DND-41 (cell line): ENCODE measurements around the gene ENAH.

Experiments
- ATAC-seq: fragments of 200-7000 bp; cut with Tn5 transposase; 3 replicates; pipeline ENCODE4 v1.9.1; 2021; ENCODE audit warnings: low read depth; ENCODE audit not compliant: insufficient read depth
- DNase-seq: peaks from one replicate; pipeline ENCODE4 v3.0.0-alpha.2; 2020
- H2AFZ ChIP-seq: 2 replicates; pipeline ENCODE4 v1.6.0; 2012; ENCODE audit warnings: low read depth, low read length
- H3K27ac ChIP-seq: 2 replicates; pipeline ENCODE4 v1.5.1; 2012; ENCODE audit warnings: low read length, inconsistent platforms
- H3K27me3 ChIP-seq: fragments of 200-600 bp; sonication (generic); 2 replicates; pipeline ENCODE4 v1.6.0; 2012; ENCODE audit warnings: low read length, mild to moderate bottlenecking, inconsistent platforms; ENCODE audit not compliant: insufficient read depth, poor library complexity
- H3K36me3 ChIP-seq: 2 replicates; pipeline ENCODE4 v1.5.1; 2012; ENCODE audit warnings: low read length, inconsistent platforms; ENCODE audit not compliant: insufficient read depth
- H3K4me1 ChIP-seq: 2 replicates; pipeline ENCODE4 v1.5.1; 2012; ENCODE audit warnings: mild to moderate bottlenecking, low read length; ENCODE audit not compliant: insufficient read depth
- H3K4me2 ChIP-seq: 2 replicates; pipeline ENCODE4 v1.6.0; 2012; ENCODE audit warnings: mild to moderate bottlenecking, moderate library complexity, low read length, inconsistent platforms; ENCODE audit not compliant: insufficient read depth
- H3K4me3 ChIP-seq, 2 experiments: fragments of 200-600 bp in 1 of 2; shearing (Covaris generic) in 1 of 2; 2 replicates each; pipeline ENCODE4 v1.5.1; 2012 to 2016; ENCODE audit warnings: inconsistent platforms in 2 of 2, low read length in 2 of 2, mild to moderate bottlenecking in 2 of 2, low read depth in 1 of 2, moderate library complexity in 1 of 2
- H3K79me2 ChIP-seq: 2 replicates; pipeline ENCODE4 v1.6.0; 2012; ENCODE audit warnings: low read length, inconsistent platforms; ENCODE audit not compliant: insufficient read depth
- H3K9ac ChIP-seq: 2 replicates; pipeline ENCODE4 v1.6.0; 2012; ENCODE audit warnings: low read depth, mild to moderate bottlenecking, inconsistent platforms, low read length, moderate library complexity
- H3K9me3 ChIP-seq: 2 replicates; pipeline ENCODE4 v1.5.1; 2012; ENCODE audit warnings: low read length, moderate library complexity, mild to moderate bottlenecking, inconsistent platforms; ENCODE audit not compliant: insufficient read depth, severe bottlenecking
- H4K20me1 ChIP-seq: 2 replicates; pipeline ENCODE4 v1.6.0; 2012; ENCODE audit warnings: low read length; ENCODE audit not compliant: insufficient read depth
- CTCF ChIP-seq: IDR thresholded peaks from 2 replicates; pipeline ENCODE4 v1.5.1; 2012; ENCODE audit warnings: borderline replicate concordance, low read length, moderate library complexity, mild to moderate bottlenecking; ENCODE audit not compliant: poor library complexity, severe bottlenecking; ENCODE audit errors: extremely low read depth
- EZH2 ChIP-seq: IDR thresholded peaks from 3 replicates; pipeline ENCODE4 v1.6.1; 2012; ENCODE audit warnings: borderline replicate concordance, low read depth, mild to moderate bottlenecking, moderate library complexity, low read length, inconsistent platforms; ENCODE audit not compliant: severe bottlenecking

The ENAH gene

GRCh38 chr1:225460737-225461532 lies 192.0 kb downstream of the ENAH start:
- Histone ChIP-seq H3K27me3 (no peaks in the 10 kb centered on the region), H3K9ac (0 out of 2 replicates have a peak overlapping the region, but pooled peaks have one; percentile 12), H3K27ac (peak overlapping the region; percentile 38), H3K9me3 (no peaks in the 10 kb centered on the region), H4K20me1 (no peaks in the 10 kb centered on the region), H3K79me2 (no peaks in the 10 kb centered on the region), H3K4me1 (peaks cover 25% of the 10 kb centered on the region), H3K4me2 (no peak overlapping the region), H2AFZ (no peak overlapping the region), H3K4me3 (no peak overlapping the region), H3K36me3 (no peaks in the 10 kb centered on the region)
- TF ChIP-seq EZH2, result no peak
- TF ChIP-seq CTCF, result no peak
- peak; percentile 46 for DNase-seq
- peak; percentile 63 for ATAC-seq

GRCh38 chr1:225460021-225460736 lies 192.7 kb downstream of the ENAH start:
- no peaks in the 10 kb centered on the region for H3K79me2 ChIP-seq
- no peaks in the 10 kb centered on the region for H3K36me3 ChIP-seq
- H3K4me3 ChIP-seq, result no peak overlapping the region
- H3K27ac ChIP-seq, result peak overlapping the region; percentile 38
- H4K20me1 ChIP-seq, result no peaks in the 10 kb centered on the region
- no peaks in the 10 kb centered on the region for H3K27me3 ChIP-seq
- no peak overlapping the region for H3K9ac ChIP-seq
- H2AFZ ChIP-seq, result 0 out of 2 replicates have a peak overlapping the region, but pooled peaks have one; percentile 11
- H3K4me1 ChIP-seq, result peaks cover 20% of the 10 kb centered on the region
- TF ChIP-seq EZH2 (no peak), CTCF (no peak)
- H3K4me2 ChIP-seq, result no peak overlapping the region
- peak; percentile 93 for ATAC-seq
- peak; percentile 80 for DNase-seq
- no peaks in the 10 kb centered on the region for H3K9me3 ChIP-seq

DNA sequence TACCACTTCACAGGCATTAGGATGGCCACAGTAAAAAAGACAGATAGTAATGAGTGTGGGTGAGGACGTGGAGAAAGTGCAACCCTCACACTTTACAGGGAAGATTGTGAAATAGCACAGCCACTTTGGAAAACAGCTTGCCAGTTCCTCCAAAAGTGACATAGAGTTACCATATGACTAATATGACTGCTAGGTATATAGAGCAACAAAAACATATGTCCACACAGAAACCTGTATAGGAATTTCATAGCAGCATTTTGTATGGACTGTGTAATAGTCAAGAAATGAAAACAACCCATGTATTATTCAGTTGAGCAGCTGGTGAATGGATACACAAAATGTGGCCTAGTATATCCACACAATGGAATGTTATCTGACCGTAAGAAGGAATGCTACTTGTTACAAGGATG lies 194.7 kb downstream of the ENAH start:
- TF ChIP-seq CTCF (no peak), EZH2 (no peak)
- no peaks in the 10 kb centered on the region for H4K20me1 ChIP-seq
- H3K27ac ChIP-seq, result no peak overlapping the region
- H3K4me3 ChIP-seq, result no peak overlapping the region
- H3K27me3 ChIP-seq, result no peaks in the 10 kb centered on the region
- H3K4me2 ChIP-seq, result no peak overlapping the region
- no peak overlapping the region for H3K9ac ChIP-seq
- H3K4me1 ChIP-seq, result peaks cover 20% of the 10 kb centered on the region
- H3K79me2 ChIP-seq, result no peaks in the 10 kb centered on the region
- H3K9me3 ChIP-seq, result no peaks in the 10 kb centered on the region
- ATAC-seq (no peak), DNase-seq (no peak)
- no peaks in the 10 kb centered on the region for H3K36me3 ChIP-seq
- no peak overlapping the region for H2AFZ ChIP-seq
